C4-2B (cell line): Measurements from ENCODE around the gene KCNJ4.

ENCODE experiments used
- CTCF ChIP-seq: fragments of 450-650 bp; conservative IDR thresholded peaks from 2 replicates; pipeline ENCODE4 v1.5.1; 2017; ENCODE audit warnings: mild to moderate bottlenecking
- ZFX ChIP-seq: fragments of 450-650 bp; IDR thresholded peaks from 2 replicates; pipeline ENCODE4 v1.6.1; 2017

DNA sequence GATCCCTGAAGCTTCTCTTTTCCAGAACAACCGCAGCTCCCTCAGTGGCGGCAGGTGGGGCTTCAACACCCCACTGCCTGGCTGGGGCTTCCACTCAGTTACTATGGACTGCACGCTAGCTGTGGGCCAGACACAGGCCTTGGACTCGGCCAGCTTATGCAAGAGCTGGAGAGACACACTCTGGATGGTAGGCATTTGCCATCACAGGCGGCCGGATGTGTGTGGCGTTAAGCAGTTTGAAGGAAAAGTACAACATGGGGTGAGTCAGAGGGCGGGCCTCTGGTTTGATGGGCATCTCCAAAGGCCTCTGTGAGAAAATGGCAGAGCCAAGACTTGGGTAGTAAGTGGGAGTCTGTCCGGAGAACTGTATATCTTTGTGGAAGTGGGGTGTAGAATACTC, 17.6 kb downstream of the KCNJ4 start:
- TF ChIP-seq CTCF (no peak), ZFX (no peak)
